ENCODE measurements around the gene IQCC.
"Not testable (repeated sequence)": the region's sequence is repeated elsewhere in the genome, so short reads cannot be mapped to it uniquely, and the experiment has no call there.

Gene IQCC

GRCh38 chr1:32205401-32206370, at the start of gene IQCC:
TSS of gene IQCC (plus strand) at chr1:32205671. CDS start at chr1:32205682, 11 bp downstream.
- DNase-seq: peak; percentile 90

- no peak for DNase-seq
These were observed 46.3 kb upstream of the IQCC start for GRCh38 chr1:32159189-32159588.

GRCh38 chr1:32163405-32163804, 42.1 kb upstream of the IQCC start:
- DNase-seq: no peak

- not testable (repeated sequence) for DNase-seq
These were observed 39.8 kb upstream of the IQCC start for GRCh38 chr1:32165633-32166032.

- no peak for DNase-seq
These were observed 34.5 kb upstream of the IQCC start for GRCh38 chr1:32170991-32171390.

- no peak for DNase-seq
These were observed 32.7 kb upstream of the IQCC start for GRCh38 chr1:32172621-32173245.

GRCh38 chr1:32178380-32179192, 26.9 kb upstream of the IQCC start:
- no peak for DNase-seq

- no peak for DNase-seq
These were observed 26.4 kb upstream of the IQCC start for GRCh38 chr1:32179193-32179442.

GRCh38 chr1:32179443-32180185, 25.9 kb upstream of the IQCC start, which contains the start of gene TXLNA:
TSS of gene TXLNA (plus strand) at chr1:32179675. CDS start at chr1:32180346, 671 bp downstream.
- DNase-seq: peak; percentile 88

- peak; percentile 34 for DNase-seq
These were observed 25.0 kb upstream of the IQCC start for GRCh38 chr1:32180186-32181060.

GRCh38 chr1:32181065-32181464, 24.4 kb upstream of the IQCC start:
- no peak for DNase-seq

GRCh38 chr1:32181563-32181962, 23.9 kb upstream of the IQCC start:
- no peak for DNase-seq

- DNase-seq: no peak
These were observed 23.4 kb upstream of the IQCC start for GRCh38 chr1:32182060-32182459.

GRCh38 chr1:32184650-32185049, 20.8 kb upstream of the IQCC start:
- DNase-seq: no peak

GRCh38 chr1:32186077-32186476, 19.4 kb upstream of the IQCC start:
- DNase-seq: no peak

GRCh38 chr1:32186491-32186890, 19.0 kb upstream of the IQCC start:
- no peak for DNase-seq

GRCh38 chr1:32187850-32188249, 17.6 kb upstream of the IQCC start:
- DNase-seq: no peak

GRCh38 chr1:32192220-32192948, 13.1 kb upstream of the IQCC start:
- DNase-seq: no peak

GRCh38 chr1:32194984-32195383, 10.5 kb upstream of the IQCC start:
- DNase-seq: no peak

- DNase-seq: no peak
These were observed 9.9 kb upstream of the IQCC start for GRCh38 chr1:32195531-32195930.
